Mesodermal cell (in vitro differentiated cells): ENCODE results near the gene NAALADL2.

Experiments
- H3K27ac ChIP-seq: 2 replicates; pipeline ENCODE4 v1.7.0; 2013; ENCODE audit warnings: mild to moderate bottlenecking, low read depth, low read length, moderate library complexity; ENCODE audit not compliant: severe bottlenecking
- H3K36me3 ChIP-seq: 2 replicates; pipeline ENCODE4 v1.7.1; 2013; ENCODE audit warnings: mild to moderate bottlenecking, low read length, moderate library complexity; ENCODE audit not compliant: control insufficient read depth, insufficient read depth
- H3K4me1 ChIP-seq: one replicate; pipeline ENCODE4 v1.7.1; 2013; ENCODE audit warnings: mild to moderate bottlenecking, low read length; ENCODE audit not compliant: insufficient read depth, control insufficient read depth, poor library complexity, severe bottlenecking
- H3K4me3 ChIP-seq: 2 replicates; pipeline ENCODE4 v1.7.0; 2013; ENCODE audit warnings: low read length, control low read depth, mild to moderate bottlenecking; ENCODE audit not compliant: insufficient read depth, poor library complexity, severe bottlenecking; ENCODE audit errors: extremely low read depth
- H3K9me3 ChIP-seq: 2 replicates; pipeline ENCODE4 v1.7.1; 2013; ENCODE audit warnings: mild to moderate bottlenecking, low read length, moderate library complexity; ENCODE audit not compliant: control insufficient read depth
- WGBS, 2 experiments: methylation state at CpG; one replicate each; pipeline ENCODE4 v1.1.5; 2013; ENCODE audit warnings: missing lambda C conversion rate in 2 of 2; ENCODE audit not compliant: insufficient coverage in 2 of 2; 5-methylcytosine and 5-hydroxymethylcytosine counted together

The NAALADL2 gene

DNA sequence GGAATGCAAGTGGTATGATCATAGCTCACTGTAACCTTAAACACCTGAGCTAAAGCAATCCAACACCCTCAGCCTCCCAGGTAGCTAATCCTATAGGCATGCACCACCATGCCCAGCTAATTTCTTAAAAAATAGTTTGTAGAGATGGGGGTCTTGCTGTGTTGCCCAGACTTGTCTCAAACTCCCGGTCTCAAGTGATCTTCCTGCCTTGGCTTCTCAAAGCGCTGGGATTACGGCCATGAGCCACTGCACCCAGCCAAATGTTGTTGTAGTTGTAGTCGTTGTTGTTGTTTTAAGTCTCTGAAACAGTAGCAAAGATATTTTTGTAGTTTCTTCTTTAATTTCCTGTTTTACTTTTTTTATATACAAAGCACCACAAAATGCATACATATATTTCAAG is 616.6 kb downstream of the NAALADL2 start:
- no peaks in the 10 kb centered on the region for H3K36me3 ChIP-seq
- H3K27ac ChIP-seq: no peak overlapping the region
- H3K9me3 ChIP-seq: no peaks in the 10 kb centered on the region
- H3K4me3 ChIP-seq: no peak overlapping the region
- 94 to 95% methylated on average over 3 of the region's 4 CpGs for WGBS, 2 experiments
- H3K4me1 ChIP-seq: no peaks in the 10 kb centered on the region

- H3K9me3 ChIP-seq: no peaks in the 10 kb centered on the region
- no peak overlapping the region for H3K4me3 ChIP-seq
- no peaks in the 10 kb centered on the region for H3K4me1 ChIP-seq
- no peaks in the 10 kb centered on the region for H3K36me3 ChIP-seq
- 67% methylated on average over 1 of the region's 2 CpGs for WGBS, 2 experiments
- H3K27ac ChIP-seq: no peak overlapping the region
These were observed 617.4 kb downstream of the NAALADL2 start for GRCh38 chr3:175476489-175476888.

GRCh38 chr3:175477651-175478224 is 618.6 kb downstream of the NAALADL2 start:
- 100% methylated on average over 2 of the region's 2 CpGs; no CpG with 5 or more reads in 1 of the 2 experiments for WGBS, 2 experiments
- no peaks in the 10 kb centered on the region for H3K36me3 ChIP-seq
- H3K4me3 ChIP-seq: no peak overlapping the region
- H3K9me3 ChIP-seq: no peaks in the 10 kb centered on the region
- H3K27ac ChIP-seq: no peak overlapping the region
- no peaks in the 10 kb centered on the region for H3K4me1 ChIP-seq

DNA sequence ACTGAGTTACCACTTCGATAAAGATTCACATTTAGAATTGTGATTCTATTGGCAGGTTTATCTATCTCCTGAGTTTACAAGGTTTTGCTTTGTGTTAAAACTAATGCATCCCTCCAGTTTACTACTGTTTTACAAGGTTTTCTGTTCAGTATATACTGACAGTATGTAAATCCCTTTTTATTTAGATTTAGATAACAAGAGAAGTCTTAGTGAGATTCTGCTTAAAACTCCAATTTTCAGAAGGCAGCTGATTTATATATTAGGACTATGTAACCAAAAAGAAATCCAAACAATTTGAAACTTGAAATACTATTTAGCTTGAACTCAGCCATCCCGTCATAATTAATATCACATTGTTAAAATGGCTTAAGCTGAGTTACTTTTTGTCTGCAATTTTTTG is 619.2 kb downstream of the NAALADL2 start:
- no peaks in the 10 kb centered on the region for H3K4me1 ChIP-seq
- WGBS, 2 experiments: no CpG with 5 or more reads among the region's 2 CpGs
- H3K4me3 ChIP-seq: no peak overlapping the region
- no peaks in the 10 kb centered on the region for H3K9me3 ChIP-seq
- no peaks in the 10 kb centered on the region for H3K36me3 ChIP-seq
- H3K27ac ChIP-seq: no peak overlapping the region

DNA sequence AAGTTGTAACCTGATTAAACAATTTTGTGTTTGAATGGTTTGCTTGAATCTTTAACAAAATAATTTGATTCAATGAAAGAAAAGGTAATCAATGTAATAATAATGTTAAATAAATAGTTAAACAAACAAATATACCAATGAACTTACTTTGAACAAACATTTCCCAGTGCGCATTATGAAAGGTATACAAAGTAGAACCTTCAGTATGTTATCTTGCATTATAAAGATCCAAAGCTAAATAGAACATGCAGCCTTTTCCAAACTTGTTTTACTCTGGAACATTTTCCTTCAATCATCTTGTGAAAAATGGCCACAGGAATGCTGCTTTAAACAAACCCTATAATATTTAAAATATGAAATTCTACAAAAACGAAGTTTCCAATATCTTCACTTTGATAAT is 620.0 kb downstream of the NAALADL2 start:
- no peaks in the 10 kb centered on the region for H3K9me3 ChIP-seq
- 60% methylated on average over 1 of the region's 2 CpGs; no CpG with 5 or more reads in 1 of the 2 experiments for WGBS, 2 experiments
- H3K27ac ChIP-seq: no peak overlapping the region
- H3K4me1 ChIP-seq: no peaks in the 10 kb centered on the region
- H3K4me3 ChIP-seq: no peak overlapping the region
- H3K36me3 ChIP-seq: no peaks in the 10 kb centered on the region

- no peaks in the 10 kb centered on the region for H3K4me1 ChIP-seq
- no peak overlapping the region for H3K4me3 ChIP-seq
- H3K9me3 ChIP-seq: no peaks in the 10 kb centered on the region
- no peaks in the 10 kb centered on the region for H3K36me3 ChIP-seq
- H3K27ac ChIP-seq: no peak overlapping the region
These were observed 620.7 kb downstream of the NAALADL2 start for GRCh38 chr3:175479800-175480199.

DNA sequence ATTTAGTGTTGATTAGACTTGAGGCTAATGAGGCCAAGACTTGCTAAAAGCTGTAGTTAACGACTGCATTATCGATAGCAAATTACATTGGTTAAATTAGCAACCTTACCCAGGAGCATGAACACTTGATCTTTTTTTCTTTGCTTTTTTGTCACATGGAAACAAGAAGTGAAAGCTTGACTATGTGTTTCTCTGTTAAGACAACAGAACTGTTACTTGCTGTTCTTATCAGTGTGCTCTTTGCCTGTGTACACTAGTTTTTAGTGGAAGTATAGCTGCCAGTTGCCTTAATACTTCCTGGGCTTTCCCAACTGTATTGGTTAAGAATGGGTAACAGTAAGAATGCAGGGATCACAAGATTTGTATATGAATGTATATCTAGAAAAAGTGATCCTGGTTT is 625.5 kb downstream of the NAALADL2 start:
- no peak overlapping the region for H3K27ac ChIP-seq
- H3K9me3 ChIP-seq: no peaks in the 10 kb centered on the region
- H3K36me3 ChIP-seq: no peaks in the 10 kb centered on the region
- H3K4me3 ChIP-seq: no peak overlapping the region
- 100% methylated on average over 1 to 2 of the region's 2 CpGs for WGBS, 2 experiments
- H3K4me1 ChIP-seq: no peaks in the 10 kb centered on the region

DNA sequence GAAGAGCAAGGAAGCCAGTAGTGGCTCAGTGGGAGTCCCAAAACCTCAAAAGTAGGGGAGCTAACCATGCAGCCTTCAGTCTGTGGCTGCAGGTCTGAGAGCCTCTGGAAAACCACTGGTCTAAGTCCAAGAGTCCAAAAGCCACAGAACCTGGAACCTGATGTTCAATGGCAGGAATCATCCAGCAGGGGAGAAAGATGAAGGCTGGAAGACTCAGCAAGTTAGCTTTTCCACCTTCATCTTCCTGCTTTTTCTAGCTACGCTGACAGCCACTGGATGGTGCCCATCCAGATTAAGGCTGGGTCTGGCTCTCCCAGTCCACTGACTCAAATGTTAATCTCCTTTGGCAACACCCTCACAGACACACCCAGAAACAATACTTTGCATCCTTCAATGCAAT is 626.3 kb downstream of the NAALADL2 start:
- H3K4me1 ChIP-seq: no peaks in the 10 kb centered on the region
- H3K36me3 ChIP-seq: no peaks in the 10 kb centered on the region
- H3K9me3 ChIP-seq: no peaks in the 10 kb centered on the region
- no peak overlapping the region for H3K4me3 ChIP-seq
- 89 to 100% methylated on average over 1 of the region's 1 CpG for WGBS, 2 experiments
- no peak overlapping the region for H3K27ac ChIP-seq

DNA sequence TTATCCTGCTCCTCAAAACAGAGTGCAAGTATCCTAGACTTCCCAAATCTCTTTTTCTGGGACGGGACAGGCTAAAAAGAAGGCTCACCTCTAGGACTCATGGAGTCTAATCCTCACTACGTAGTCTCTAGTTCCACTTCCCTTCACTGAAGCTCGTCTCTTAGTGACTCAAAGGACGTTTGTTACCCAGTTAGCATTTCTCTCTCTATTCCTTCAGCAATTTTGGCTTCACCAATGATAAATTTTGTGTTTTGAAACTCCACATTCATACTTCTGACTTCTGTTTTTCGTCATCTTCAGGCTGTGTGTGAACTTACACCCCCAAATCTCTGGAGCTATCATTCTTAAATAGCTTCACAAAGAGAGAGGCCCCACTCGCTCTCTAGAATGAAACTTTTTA is 627.1 kb downstream of the NAALADL2 start:
- Histone ChIP-seq H3K9me3 (no peaks in the 10 kb centered on the region), H3K4me1 (no peaks in the 10 kb centered on the region), H3K36me3 (no peaks in the 10 kb centered on the region), H3K4me3 (no peak overlapping the region), H3K27ac (no peak overlapping the region)
- WGBS, 2 experiments: 90 to 94% methylated on average over 3 to 4 of the region's 6 CpGs

- Histone ChIP-seq H3K27ac (no peak overlapping the region), H3K36me3 (no peaks in the 10 kb centered on the region), H3K4me3 (no peak overlapping the region), H3K4me1 (no peaks in the 10 kb centered on the region), H3K9me3 (no peaks in the 10 kb centered on the region)
- no CpG with 5 or more reads among the region's 1 CpG for WGBS, 2 experiments
These were observed 630.3 kb downstream of the NAALADL2 start for GRCh38 chr3:175489406-175489805.

DNA sequence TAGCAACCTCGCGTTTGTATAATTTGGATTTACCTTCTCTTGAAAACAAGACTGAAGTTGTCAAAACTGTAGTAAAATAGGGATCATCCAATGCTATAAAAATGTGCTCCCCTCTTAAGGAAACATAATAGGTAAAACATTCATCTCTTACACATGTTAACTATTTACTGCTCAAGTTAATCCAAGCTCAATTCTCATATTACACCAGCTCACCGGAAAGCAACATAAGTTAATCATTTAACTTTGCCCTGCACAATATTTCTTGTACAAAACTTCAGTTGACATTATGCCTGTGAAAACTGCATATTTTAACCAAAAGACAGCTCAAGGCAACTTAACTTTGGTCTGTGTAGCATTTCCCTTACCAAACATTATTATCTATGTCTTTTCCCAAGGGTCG is 634.2 kb downstream of the NAALADL2 start:
- WGBS, 2 experiments: 88 to 93% methylated on average over 1 of the region's 4 CpGs
- H3K27ac ChIP-seq: no peak overlapping the region

More for the DNA sequence above, 634.2 kb downstream of the NAALADL2 start:
- Histone ChIP-seq H3K9me3 (no peaks in the 10 kb centered on the region), H3K36me3 (no peaks in the 10 kb centered on the region), H3K4me3 (no peak overlapping the region), H3K4me1 (no peaks in the 10 kb centered on the region)
